HCT116 (cell line): Measurements from ENCODE around the gene MACROD1. TPM values are rescaled to one million over a fixed set of nuclear protein-coding genes. Genes with fewer than 3 reads are reported as not detected.

Experiments
- ATAC-seq: fragments of 200-7000 bp; cut with Tn5 transposase; 2 replicates; pipeline ENCODE4 v1.9.1; 2020; ENCODE audit warnings: mild to moderate bottlenecking, moderate library complexity
- BruUV-seq: library from RNA; stranded (reverse); fragments of 400-500 nt; replicated peaks from 2 replicates; lab custom pipeline; 2021; lab: Mats Ljungman, UMichigan
- CTCF ChIA-PET: fragments of 300-600 bp; sonication (Branson Sonifier 250); formaldehyde crosslinking; loops from one replicate; lab custom pipeline; 2021; ENCODE audit warnings: antibody characterized with exemption; lab: Charles Lee
- POLR2A ChIA-PET: fragments of 300-600, 350-600 bp; sonication (Branson Sonifier 250); formaldehyde crosslinking; loops from one replicate; lab custom pipeline; 2021; ENCODE audit warnings: antibody characterized with exemption; lab: Charles Lee
- RAD21 ChIA-PET, 2 experiments: fragments of 300-600 bp; sonication (Branson Sonifier 250); formaldehyde crosslinking; loops; one replicate each; lab custom pipeline; 2023; ENCODE audit warnings: low total read pairs in 2 of 2; ENCODE audit not compliant: uncharacterized antibody in 2 of 2, unreplicated experiment in 2 of 2, low non-redundant PET in 1 of 2; lab: Charles Lee
- DNase-seq: peaks from one replicate; pipeline ENCODE4 v3.0.0-alpha.2; 2010; ENCODE audit warnings: low read depth, low spot score
- H2AFZ ChIP-seq: fragments of 200-600 bp; shearing (Covaris generic), sonication (generic); 2 replicates; pipeline ENCODE4 v1.6.1; 2017; ENCODE audit warnings: low read depth, mixed run types, mixed read lengths, antibody characterized with exemption, low read length; ENCODE audit not compliant: poor library complexity, severe bottlenecking
- H3K27ac ChIP-seq: 2 replicates; pipeline ENCODE4 v1.5.1; 2012; ENCODE audit warnings: low read depth, low read length
- H3K27me3 ChIP-seq: fragments of 200-600 bp; sonication (generic); 2 replicates; pipeline ENCODE4 v1.6.1; 2016; ENCODE audit warnings: mixed run types, low read length, mixed read lengths; ENCODE audit not compliant: insufficient read depth
- H3K36me3 ChIP-seq, 2 experiments: fragments of 200-500 bp in 1 of 2; fragments of 200-600 bp in 1 of 2; sonication (Bioruptor generic) in 1 of 2; sonication (generic) in 1 of 2; 2 replicates each; pipeline versions ENCODE4 v1.5.1 to v1.6.1; 2014 to 2016; ENCODE audit warnings: low read length in 2 of 2, inconsistent platforms in 1 of 2, mixed read lengths in 1 of 2, mixed run types in 1 of 2; ENCODE audit not compliant: insufficient read depth in 2 of 2, control insufficient read depth in 1 of 2
- H3K4me1 ChIP-seq, 2 experiments: fragments of 200-600 bp in 1 of 2; sonication (generic) in 1 of 2; 2 replicates each; pipeline versions ENCODE4 v1.5.1 to v1.6.1; 2012 to 2017; ENCODE audit warnings: low read length in 2 of 2, inconsistent platforms in 1 of 2, mild to moderate bottlenecking in 1 of 2, mixed read lengths in 1 of 2, mixed run types in 1 of 2, moderate library complexity in 1 of 2; ENCODE audit not compliant: insufficient read depth in 2 of 2, control insufficient read depth in 1 of 2
- H3K4me2 ChIP-seq: fragments of 200-600 bp; sonication (generic); 2 replicates; pipeline ENCODE4 v1.6.1; 2017; ENCODE audit warnings: mixed run types, low read length, mixed read lengths
- H3K4me3 ChIP-seq, 2 experiments: fragments of 200-600 bp in 1 of 2; sonication (generic) in 1 of 2; replicated peaks in 1 of 2; 2 replicates each; pipeline ENCODE4 v1.5.1; 2011 to 2016; ENCODE audit warnings: low read length in 2 of 2, control low read depth in 1 of 2, low read depth in 1 of 2, mild to moderate bottlenecking in 1 of 2, mixed read lengths in 1 of 2, mixed run types in 1 of 2
- H3K79me2 ChIP-seq: fragments of 200-600 bp; sonication (generic); 2 replicates; pipeline ENCODE4 v1.6.1; 2017; ENCODE audit warnings: mild to moderate bottlenecking, mixed run types, low read length, moderate library complexity, mixed read lengths; ENCODE audit not compliant: insufficient read depth
- H3K9ac ChIP-seq: fragments of 200-600 bp; sonication (generic); 2 replicates; pipeline ENCODE4 v1.6.1; 2016; ENCODE audit warnings: low read length, mixed read lengths
- H3K9me2 ChIP-seq: fragments of 200-600 bp; sonication (generic), shearing (Covaris generic); 2 replicates; pipeline ENCODE4 v1.6.1; 2017; ENCODE audit warnings: mixed run types, mild to moderate bottlenecking, moderate library complexity; ENCODE audit not compliant: insufficient read depth
- H3K9me3 ChIP-seq, 2 experiments: fragments of 200-500 bp in 1 of 2; fragments of 200-600 bp in 1 of 2; sonication (Bioruptor generic) in 1 of 2; sonication (generic) in 1 of 2; 2 replicates each; pipeline ENCODE4 v1.6.1; 2014 to 2017; ENCODE audit warnings: low read length in 2 of 2, mixed read lengths in 2 of 2, inconsistent platforms in 1 of 2, low read depth in 1 of 2, mild to moderate bottlenecking in 1 of 2, mixed run types in 1 of 2, moderate library complexity in 1 of 2; ENCODE audit not compliant: control insufficient read depth in 1 of 2, insufficient read depth in 1 of 2
- H4K20me1 ChIP-seq: fragments of 200-600 bp; sonication (generic), shearing (Covaris generic); 2 replicates; pipeline ENCODE4 v1.6.1; 2017; ENCODE audit warnings: mixed run types, mild to moderate bottlenecking, moderate library complexity; ENCODE audit not compliant: insufficient read depth
- CEBPB ChIP-seq: IDR thresholded peaks from 2 replicates; pipeline ENCODE4 v1.6.1; 2012; ENCODE audit warnings: low read depth
- ELF1 ChIP-seq: IDR thresholded peaks from 2 replicates; pipeline ENCODE4 v1.6.1; 2012; ENCODE audit warnings: low read depth, borderline replicate concordance
- FOSL1 ChIP-seq: IDR thresholded peaks from 2 replicates; pipeline ENCODE4 v1.6.1; 2012; ENCODE audit warnings: low read depth
- SIN3A ChIP-seq: IDR thresholded peaks from 2 replicates; pipeline ENCODE4 v1.6.1; 2012; ENCODE audit warnings: low read depth
- SP1 ChIP-seq: IDR thresholded peaks from 2 replicates; pipeline ENCODE4 v1.6.1; 2012; ENCODE audit warnings: low read depth
- SRF ChIP-seq: IDR thresholded peaks from 2 replicates; pipeline ENCODE4 v1.6.1; 2012; ENCODE audit warnings: low read depth
- YY1 ChIP-seq: IDR thresholded peaks from 2 replicates; pipeline ENCODE4 v1.6.1; 2011; ENCODE audit warnings: low read length, low read depth, moderate library complexity, mild to moderate bottlenecking; ENCODE audit not compliant: insufficient replicate concordance; ENCODE audit errors: extremely low read depth
- intact Hi-C: fragments of 100-400 bp; cut with micrococcal nuclease; formaldehyde crosslinking; loops from 2 replicates; pipeline ENCODE4 v1.10.0; 2022
- total RNA-seq: library from RNA; stranded (reverse); gene quantifications from one replicate; pipeline ENCODE4 v1.2.1, GENCODE V29; 2021; ENCODE audit not compliant: unreplicated experiment
- TF ChIP-seq, protein P1 (sequence below): IDR thresholded peaks from 2 replicates; pipeline ENCODE4 v1.6.1; 2012; ENCODE audit warnings: low read depth
- TF ChIP-seq, protein P2 (sequence below): IDR thresholded peaks from 2 replicates; pipeline ENCODE4 v1.6.1; 2011; ENCODE audit warnings: mild to moderate bottlenecking, low read length, moderate library complexity; ENCODE audit not compliant: insufficient replicate concordance; ENCODE audit errors: extremely low read depth
- TF ChIP-seq, protein P3 (sequence below): IDR thresholded peaks from 2 replicates; pipeline ENCODE4 v1.6.1; 2012

MACROD1 gene
- total RNA-seq, 1 experiment from 2014 or later: 61.1 TPM

DNA sequence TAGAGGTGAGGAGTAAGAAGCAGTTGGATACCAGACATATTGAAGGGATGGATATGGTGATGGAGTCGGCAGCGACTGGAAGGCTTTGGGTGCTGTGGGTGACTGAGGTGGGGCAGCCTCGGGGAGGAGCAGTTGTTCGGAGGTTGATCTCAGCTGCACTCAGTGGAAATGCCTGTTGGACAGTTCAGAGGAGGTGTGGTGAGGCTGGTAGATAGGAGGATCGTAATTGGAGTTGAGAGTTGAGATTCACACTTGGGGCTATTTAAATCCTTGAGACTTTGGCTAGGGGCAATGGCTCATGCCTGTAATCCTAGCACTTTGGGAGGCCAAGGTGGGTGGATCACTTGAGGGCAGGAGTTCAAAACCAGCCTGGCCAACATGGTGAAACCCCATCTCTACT lies 172.8 kb downstream of the MACROD1 start (continued):
- no peak for TF ChIP-seq YY1
- no peak for TF ChIP-seq CEBPB
- no peak for TF ChIP-seq ELF1
- TF ChIP-seq SIN3A: no peak
- no peak for TF ChIP-seq SRF
- TF ChIP-seq, protein P1, sequence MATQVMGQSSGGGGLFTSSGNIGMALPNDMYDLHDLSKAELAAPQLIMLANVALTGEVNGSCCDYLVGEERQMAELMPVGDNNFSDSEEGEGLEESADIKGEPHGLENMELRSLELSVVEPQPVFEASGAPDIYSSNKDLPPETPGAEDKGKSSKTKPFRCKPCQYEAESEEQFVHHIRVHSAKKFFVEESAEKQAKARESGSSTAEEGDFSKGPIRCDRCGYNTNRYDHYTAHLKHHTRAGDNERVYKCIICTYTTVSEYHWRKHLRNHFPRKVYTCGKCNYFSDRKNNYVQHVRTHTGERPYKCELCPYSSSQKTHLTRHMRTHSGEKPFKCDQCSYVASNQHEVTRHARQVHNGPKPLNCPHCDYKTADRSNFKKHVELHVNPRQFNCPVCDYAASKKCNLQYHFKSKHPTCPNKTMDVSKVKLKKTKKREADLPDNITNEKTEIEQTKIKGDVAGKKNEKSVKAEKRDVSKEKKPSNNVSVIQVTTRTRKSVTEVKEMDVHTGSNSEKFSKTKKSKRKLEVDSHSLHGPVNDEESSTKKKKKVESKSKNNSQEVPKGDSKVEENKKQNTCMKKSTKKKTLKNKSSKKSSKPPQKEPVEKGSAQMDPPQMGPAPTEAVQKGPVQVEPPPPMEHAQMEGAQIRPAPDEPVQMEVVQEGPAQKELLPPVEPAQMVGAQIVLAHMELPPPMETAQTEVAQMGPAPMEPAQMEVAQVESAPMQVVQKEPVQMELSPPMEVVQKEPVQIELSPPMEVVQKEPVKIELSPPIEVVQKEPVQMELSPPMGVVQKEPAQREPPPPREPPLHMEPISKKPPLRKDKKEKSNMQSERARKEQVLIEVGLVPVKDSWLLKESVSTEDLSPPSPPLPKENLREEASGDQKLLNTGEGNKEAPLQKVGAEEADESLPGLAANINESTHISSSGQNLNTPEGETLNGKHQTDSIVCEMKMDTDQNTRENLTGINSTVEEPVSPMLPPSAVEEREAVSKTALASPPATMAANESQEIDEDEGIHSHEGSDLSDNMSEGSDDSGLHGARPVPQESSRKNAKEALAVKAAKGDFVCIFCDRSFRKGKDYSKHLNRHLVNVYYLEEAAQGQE: no peak
- TF ChIP-seq FOSL1: no peak

GRCh38 chr11:63991558-63991957 lies 174.4 kb downstream of the MACROD1 start:
- H3K79me2 ChIP-seq: peaks cover 44% of the 10 kb centered on the region
- H3K9ac ChIP-seq: no peak overlapping the region
- no peaks in the 10 kb centered on the region for H3K9me2 ChIP-seq
- no peak for ATAC-seq
- BruUV-seq: no TSS peak
- peaks cover 8 to 39% of the 10 kb centered on the region in 2 experiments for H3K36me3 ChIP-seq
- ChIA-PET CTCF (no interaction called here), POLR2A (no interaction called here), RAD21 (no interaction called here)
- H3K9me3 ChIP-seq: no peaks in the 10 kb centered on the region
- intact Hi-C loops: no loop called here
- no peak overlapping the region for H2AFZ ChIP-seq
- H4K20me1 ChIP-seq: no peaks in the 10 kb centered on the region
- DNase-seq: no peak
- H3K4me3 ChIP-seq: no peak overlapping the region
- TF ChIP-seq, protein P2, sequence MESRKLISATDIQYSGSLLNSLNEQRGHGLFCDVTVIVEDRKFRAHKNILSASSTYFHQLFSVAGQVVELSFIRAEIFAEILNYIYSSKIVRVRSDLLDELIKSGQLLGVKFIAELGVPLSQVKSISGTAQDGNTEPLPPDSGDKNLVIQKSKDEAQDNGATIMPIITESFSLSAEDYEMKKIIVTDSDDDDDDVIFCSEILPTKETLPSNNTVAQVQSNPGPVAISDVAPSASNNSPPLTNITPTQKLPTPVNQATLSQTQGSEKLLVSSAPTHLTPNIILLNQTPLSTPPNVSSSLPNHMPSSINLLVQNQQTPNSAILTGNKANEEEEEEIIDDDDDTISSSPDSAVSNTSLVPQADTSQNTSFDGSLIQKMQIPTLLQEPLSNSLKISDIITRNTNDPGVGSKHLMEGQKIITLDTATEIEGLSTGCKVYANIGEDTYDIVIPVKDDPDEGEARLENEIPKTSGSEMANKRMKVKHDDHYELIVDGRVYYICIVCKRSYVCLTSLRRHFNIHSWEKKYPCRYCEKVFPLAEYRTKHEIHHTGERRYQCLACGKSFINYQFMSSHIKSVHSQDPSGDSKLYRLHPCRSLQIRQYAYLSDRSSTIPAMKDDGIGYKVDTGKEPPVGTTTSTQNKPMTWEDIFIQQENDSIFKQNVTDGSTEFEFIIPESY: no peak
- TF ChIP-seq YY1 (no peak), SIN3A (no peak), SP1 (no peak)
- TF ChIP-seq, protein P3, sequence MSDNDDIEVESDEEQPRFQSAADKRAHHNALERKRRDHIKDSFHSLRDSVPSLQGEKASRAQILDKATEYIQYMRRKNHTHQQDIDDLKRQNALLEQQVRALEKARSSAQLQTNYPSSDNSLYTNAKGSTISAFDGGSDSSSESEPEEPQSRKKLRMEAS: no peak
- H3K27ac ChIP-seq: no peak overlapping the region
- H3K4me2 ChIP-seq: no peak overlapping the region
- H3K27me3 ChIP-seq: no peaks in the 10 kb centered on the region
- H3K4me1 ChIP-seq: peaks cover 3 to 18% of the 10 kb centered on the region in 2 experiments; a peak in 3 of 4 replicates
